Smooth muscle cell (in vitro differentiated cells): ENCODE data around the gene MMP26. TPM values are rescaled to one million over a fixed set of nuclear protein-coding genes. Genes with fewer than 3 reads are reported as not detected.
"Not testable (repeated sequence)": the region's sequence is repeated elsewhere in the genome, so short reads cannot be mapped to it uniquely, and the experiment has no call there.

ENCODE experiments used
- DNase-seq: peaks from one replicate; lab custom pipeline; 2025; ENCODE audit not compliant: unreplicated experiment; lab: John Stamatoyannopoulos, UW
- H2AFZ ChIP-seq: fragments of 200-600 bp; sonication (generic); 2 replicates; pipeline ENCODE4 v1.6.0; 2016; ENCODE audit warnings: antibody characterized with exemption, low read depth, mild to moderate bottlenecking
- H3F3A ChIP-seq: fragments of 200-600 bp; sonication (generic); 2 replicates; pipeline ENCODE4 v1.6.0; 2017; ENCODE audit warnings: antibody characterized with exemption, low read depth
- H3K27ac ChIP-seq: fragments of 200-600 bp; sonication (generic); 2 replicates; pipeline ENCODE4 v1.5.1; 2016; ENCODE audit warnings: low read depth, mild to moderate bottlenecking
- H3K27me3 ChIP-seq: fragments of 200-600 bp; sonication (generic); 2 replicates; pipeline ENCODE4 v1.6.1; 2016; ENCODE audit warnings: low read depth, mild to moderate bottlenecking
- H3K36me3 ChIP-seq: fragments of 200-600 bp; sonication (generic); 2 replicates; pipeline ENCODE4 v1.5.1; 2016; ENCODE audit warnings: low read depth
- H3K4me1 ChIP-seq: fragments of 200-600 bp; sonication (generic); 2 replicates; pipeline ENCODE4 v1.5.1; 2016; ENCODE audit warnings: low read depth
- H3K4me2 ChIP-seq: fragments of 200-600 bp; sonication (generic); 2 replicates; pipeline ENCODE4 v1.6.0; 2016; ENCODE audit warnings: mild to moderate bottlenecking
- H3K4me3 ChIP-seq: fragments of 200-600 bp; sonication (generic); 2 replicates; pipeline ENCODE4 v1.5.1; 2016; ENCODE audit warnings: mild to moderate bottlenecking
- H3K79me2 ChIP-seq: fragments of 200-600 bp; sonication (generic); 2 replicates; pipeline ENCODE4 v1.6.0; 2016; ENCODE audit warnings: low read depth, mild to moderate bottlenecking
- H3K9ac ChIP-seq: fragments of 200-600 bp; sonication (generic); 2 replicates; pipeline ENCODE4 v1.6.0; 2016; ENCODE audit warnings: low read depth
- H3K9me3 ChIP-seq: fragments of 200-600 bp; sonication (generic); replicated peaks from 2 replicates; pipeline ENCODE4 v1.5.1; 2016; ENCODE audit warnings: low read depth
- H4K20me1 ChIP-seq: fragments of 200-600 bp; sonication (generic); 2 replicates; pipeline ENCODE4 v1.6.0; 2016; ENCODE audit warnings: low read depth
- whole genome bisulfite sequencing: methylation state at CpG from one replicate; pipeline ENCODE4 v1.1.7; 2016; ENCODE audit warnings: low lambda C conversion rate; 5-methylcytosine and 5-hydroxymethylcytosine counted together
- polyA plus RNA-seq: library from polyadenylated mRNA; unstranded; fragments of >200 nt; fragmentation: Nextera tagmentation; extraction: Ambion mirVana; gene quantifications from 2 replicates; pipeline ENCODE4 v1.2.1, GENCODE V29; 2016
- total RNA-seq: library from RNA; depleted of rRNA; stranded (reverse); fragments of >200 nt; gene quantifications from 2 replicates; pipeline ENCODE4 v1.2.3, GENCODE V29; 2014
- TF ChIP-seq, protein P1 (sequence below): fragments of 200-600 bp; sonication (generic); IDR thresholded peaks from 2 replicates; pipeline ENCODE4 v1.5.1; 2017; ENCODE audit warnings: borderline replicate concordance, mild to moderate bottlenecking, antibody characterized with exemption; ENCODE audit not compliant: insufficient read depth, poor library complexity, severe bottlenecking

MMP26 gene
- total and polyA plus RNA-seq, 2 experiments from 2014 or later, result not detected

DNA sequence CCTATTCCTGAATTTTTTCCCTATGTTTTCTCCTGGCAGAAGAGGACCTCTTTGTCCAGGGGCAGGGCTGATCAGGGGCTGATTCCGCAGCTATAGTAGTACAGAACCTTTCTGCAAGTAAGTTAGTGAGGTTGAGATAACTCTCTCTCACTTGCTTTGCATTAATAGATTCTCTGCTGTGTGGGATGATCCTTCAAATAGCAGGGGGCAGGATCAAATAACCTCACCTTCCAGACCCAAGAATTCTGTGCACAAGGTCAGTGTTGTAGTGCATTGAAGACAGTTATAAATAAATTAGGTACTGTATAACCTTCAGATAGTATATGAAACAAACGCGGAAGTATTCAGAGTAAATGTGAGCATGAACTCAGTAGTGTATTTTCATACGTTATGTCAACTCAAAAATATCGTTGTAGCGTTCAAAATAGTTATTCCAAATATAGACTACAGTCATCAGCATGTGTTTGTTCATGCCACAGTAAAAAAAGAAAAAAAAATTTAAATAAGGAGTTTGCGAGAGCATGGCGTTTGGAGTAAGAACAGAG, 278 bp downstream of the MMP26 start:
- TF ChIP-seq, protein P1, sequence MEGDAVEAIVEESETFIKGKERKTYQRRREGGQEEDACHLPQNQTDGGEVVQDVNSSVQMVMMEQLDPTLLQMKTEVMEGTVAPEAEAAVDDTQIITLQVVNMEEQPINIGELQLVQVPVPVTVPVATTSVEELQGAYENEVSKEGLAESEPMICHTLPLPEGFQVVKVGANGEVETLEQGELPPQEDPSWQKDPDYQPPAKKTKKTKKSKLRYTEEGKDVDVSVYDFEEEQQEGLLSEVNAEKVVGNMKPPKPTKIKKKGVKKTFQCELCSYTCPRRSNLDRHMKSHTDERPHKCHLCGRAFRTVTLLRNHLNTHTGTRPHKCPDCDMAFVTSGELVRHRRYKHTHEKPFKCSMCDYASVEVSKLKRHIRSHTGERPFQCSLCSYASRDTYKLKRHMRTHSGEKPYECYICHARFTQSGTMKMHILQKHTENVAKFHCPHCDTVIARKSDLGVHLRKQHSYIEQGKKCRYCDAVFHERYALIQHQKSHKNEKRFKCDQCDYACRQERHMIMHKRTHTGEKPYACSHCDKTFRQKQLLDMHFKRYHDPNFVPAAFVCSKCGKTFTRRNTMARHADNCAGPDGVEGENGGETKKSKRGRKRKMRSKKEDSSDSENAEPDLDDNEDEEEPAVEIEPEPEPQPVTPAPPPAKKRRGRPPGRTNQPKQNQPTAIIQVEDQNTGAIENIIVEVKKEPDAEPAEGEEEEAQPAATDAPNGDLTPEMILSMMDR, result no peak
- H3F3A ChIP-seq, result no peaks in the 10 kb centered on the region
- H2AFZ ChIP-seq, result peak overlapping the region; percentile 52
- no peak overlapping the region for H3K4me2 ChIP-seq
- H3K79me2 ChIP-seq, result no peaks in the 10 kb centered on the region
- H3K9me3 ChIP-seq, result no peaks in the 10 kb centered on the region
- H3K36me3 ChIP-seq, result no peaks in the 10 kb centered on the region
- H3K4me1 ChIP-seq, result peaks cover 12% of the 10 kb centered on the region
- no peak overlapping the region for H3K27ac ChIP-seq
- H3K9ac ChIP-seq, result no peak overlapping the region
- 49% methylated on average over 8 of the region's 8 CpGs for WGBS
- no peaks in the 10 kb centered on the region for H3K27me3 ChIP-seq
- no peaks in the 10 kb centered on the region for H4K20me1 ChIP-seq
- no peak for DNase-seq
- H3K4me3 ChIP-seq, result no peak overlapping the region

DNA sequence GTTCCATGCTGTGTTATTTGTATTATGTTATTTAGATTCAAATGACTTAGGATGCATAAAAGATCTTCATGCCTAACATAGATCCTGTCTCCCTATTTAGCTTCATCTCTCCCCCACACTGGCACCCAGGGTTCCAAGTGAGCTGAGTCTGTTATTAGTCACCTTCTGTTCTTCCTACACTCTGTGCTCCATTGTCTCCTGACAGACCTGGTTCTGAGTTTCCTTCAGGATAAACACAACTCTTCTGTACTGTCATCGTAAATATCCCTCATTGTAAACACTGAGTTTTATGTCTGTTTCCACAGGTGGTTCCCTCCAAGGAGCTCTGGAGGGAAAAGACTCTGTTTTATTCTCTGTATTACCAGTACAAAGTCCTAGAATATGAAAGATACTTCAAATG, 8.7 kb downstream of the MMP26 start:
- TF ChIP-seq, protein P1, result no peak
- Histone ChIP-seq H3K79me2 (no peaks in the 10 kb centered on the region), H3K27me3 (no peaks in the 10 kb centered on the region), H3K4me3 (no peak overlapping the region), H4K20me1 (no peaks in the 10 kb centered on the region), H3K9ac (no peak overlapping the region), H3K9me3 (no peaks in the 10 kb centered on the region), H3F3A (no peaks in the 10 kb centered on the region), H3K27ac (no peak overlapping the region), H3K4me1 (no peaks in the 10 kb centered on the region), H3K4me2 (no peak overlapping the region), H3K36me3 (no peaks in the 10 kb centered on the region), H2AFZ (no peak overlapping the region)
- 69% methylated on average over 1 of the region's 1 CpG for WGBS
- DNase-seq, result no peak

DNA sequence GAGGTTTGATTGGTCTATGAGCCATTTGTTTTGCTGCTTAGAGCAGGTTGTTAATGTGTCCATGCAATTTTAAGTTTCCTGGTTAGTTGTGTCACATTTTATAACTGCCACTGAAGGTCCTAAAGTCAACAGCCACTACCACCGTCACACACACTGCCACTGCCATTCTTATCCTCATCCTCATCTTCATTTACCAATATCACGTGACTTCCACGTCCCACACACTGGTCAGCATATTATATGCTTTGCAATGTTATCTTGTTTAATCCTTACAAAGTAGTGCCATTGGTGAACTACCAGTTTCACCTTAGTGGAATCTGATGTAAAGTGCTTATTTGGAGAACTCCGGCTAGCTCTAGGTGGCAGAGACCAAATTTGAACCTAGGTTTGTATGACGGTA, 9.7 kb downstream of the MMP26 start:
- no peaks in the 10 kb centered on the region for H3K27me3 ChIP-seq
- H3K79me2 ChIP-seq, result no peaks in the 10 kb centered on the region
- H3K9ac ChIP-seq, result no peak overlapping the region
- no peak overlapping the region for H3K4me3 ChIP-seq
- no peaks in the 10 kb centered on the region for H3F3A ChIP-seq
- 83% methylated on average over 5 of the region's 5 CpGs for WGBS
- no peaks in the 10 kb centered on the region for H4K20me1 ChIP-seq
- TF ChIP-seq, protein P1, result no peak
- no peak overlapping the region for H2AFZ ChIP-seq
- H3K27ac ChIP-seq, result no peak overlapping the region
- H3K36me3 ChIP-seq, result no peaks in the 10 kb centered on the region
- no peak overlapping the region for H3K4me2 ChIP-seq
- H3K9me3 ChIP-seq, result no peaks in the 10 kb centered on the region
- no peaks in the 10 kb centered on the region for H3K4me1 ChIP-seq
- no peak for DNase-seq

DNA sequence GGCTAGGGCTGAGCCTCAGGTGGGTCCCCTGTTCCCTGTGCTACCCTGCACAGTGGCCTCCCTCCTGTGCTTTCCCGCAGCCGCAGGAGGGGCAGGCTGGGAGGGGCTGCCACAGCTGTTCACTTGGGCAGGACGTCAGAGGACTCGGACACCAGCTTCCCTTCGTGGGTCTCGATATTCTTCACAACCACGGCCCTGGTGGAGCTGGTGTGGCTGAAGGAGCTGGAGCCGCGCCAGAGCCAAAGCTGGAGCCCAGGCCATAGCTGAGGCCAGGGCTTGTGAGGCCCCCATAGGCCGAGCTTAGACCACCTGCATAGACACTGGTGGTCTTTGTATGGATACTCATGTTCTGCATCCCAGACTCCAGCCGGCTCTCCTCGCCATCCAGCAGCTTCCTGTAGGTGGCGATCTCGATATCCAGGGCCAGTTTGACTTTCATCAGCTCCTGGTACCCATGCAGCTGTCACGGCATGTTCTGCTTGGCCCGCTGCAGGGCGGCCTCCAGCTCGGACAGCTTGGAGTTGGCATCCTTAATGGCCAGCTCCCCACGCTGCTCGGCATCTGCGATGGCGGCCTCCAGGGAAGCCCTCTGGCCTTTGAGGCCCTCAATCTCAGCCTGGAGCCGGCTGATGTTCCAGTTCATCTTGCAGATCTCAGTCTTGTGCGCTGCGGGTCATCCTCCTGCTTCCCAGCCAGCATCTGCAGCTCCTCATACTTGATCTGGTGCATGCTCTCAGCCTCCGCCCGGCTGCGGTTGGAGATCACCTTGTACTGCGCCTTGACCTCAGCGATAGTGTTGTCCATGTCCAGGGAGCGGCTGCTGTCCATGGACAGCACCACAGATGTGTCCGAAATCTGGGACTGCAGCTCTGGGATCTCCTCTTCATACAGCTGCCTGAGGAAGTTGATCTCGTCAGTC, 18.3 kb downstream of the MMP26 start:
- not testable (repeated sequence) for DNase-seq, H3K36me3 ChIP-seq, H3K79me2 ChIP-seq, H3K9ac ChIP-seq, H3K27me3 ChIP-seq, H4K20me1 ChIP-seq, H3K4me3 ChIP-seq, H3K9me3 ChIP-seq, H3F3A ChIP-seq, H3K27ac ChIP-seq, H3K4me2 ChIP-seq, H2AFZ ChIP-seq, H3K4me1 ChIP-seq
- 89% methylated on average over 33 of the region's 33 CpGs for WGBS
